Measurements from ENCODE around the gene NIF3L1.
"Not testable (repeated sequence)": the region's sequence is repeated elsewhere in the genome, so short reads cannot be mapped to it uniquely, and the experiment has no call there.

NIF3L1 gene

DNA sequence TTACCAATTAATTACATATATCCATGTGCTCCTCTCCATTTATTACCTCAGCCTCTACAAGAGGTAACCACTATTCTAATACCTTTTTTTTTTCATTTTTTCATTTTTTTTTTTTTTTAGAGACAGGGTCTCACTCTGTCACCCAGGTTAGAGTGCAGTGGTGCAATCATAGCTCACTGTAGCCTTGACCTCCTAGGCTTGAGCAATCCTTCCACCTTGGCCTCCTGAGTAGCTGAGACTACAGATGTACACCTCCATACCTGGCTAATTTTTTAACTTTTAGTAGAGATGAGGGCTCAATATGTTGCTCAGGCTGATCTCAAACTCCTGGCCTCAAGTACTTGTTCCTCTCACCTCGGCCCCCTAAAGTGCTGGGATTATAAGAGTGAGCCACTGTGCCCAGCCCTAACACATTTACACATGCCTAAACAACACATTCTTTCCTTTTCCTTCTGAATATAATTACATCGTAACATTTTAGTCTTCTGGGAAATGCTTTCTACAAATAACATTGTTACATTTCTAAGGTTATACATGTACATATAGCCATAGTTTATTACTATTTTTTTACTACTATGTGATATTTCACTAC, 10.8 kb upstream of the NIF3L1 start:
- H3K27ac Mint-ChIP-seq, result no peak overlapping the region
- no peaks in the 10 kb centered on the region for H3K27me3 Mint-ChIP-seq (ENCODE audit: low read depth)
- H3K36me3 Mint-ChIP-seq (ENCODE audit: low read depth), result peaks cover 63% of the 10 kb centered on the region
- no peak for TF ChIP-seq CTCF (IDR thresholded peaks at IDR 0.05; ENCODE audit: unreplicated experiment in 3 of 3)
- H3K9me3 Mint-ChIP-seq, result no peaks in the 10 kb centered on the region
- H3K4me3 Mint-ChIP-seq, result no peak overlapping the region
- no peaks in the 10 kb centered on the region for H3K4me1 Mint-ChIP-seq

- not testable (repeated sequence) for H3K27ac Mint-ChIP-seq; H3K27me3 Mint-ChIP-seq (ENCODE audit: low read depth); H3K4me1 Mint-ChIP-seq
These were observed 7.4 kb upstream of the NIF3L1 start for GRCh38 chr2:200881715-200882249.

DNA sequence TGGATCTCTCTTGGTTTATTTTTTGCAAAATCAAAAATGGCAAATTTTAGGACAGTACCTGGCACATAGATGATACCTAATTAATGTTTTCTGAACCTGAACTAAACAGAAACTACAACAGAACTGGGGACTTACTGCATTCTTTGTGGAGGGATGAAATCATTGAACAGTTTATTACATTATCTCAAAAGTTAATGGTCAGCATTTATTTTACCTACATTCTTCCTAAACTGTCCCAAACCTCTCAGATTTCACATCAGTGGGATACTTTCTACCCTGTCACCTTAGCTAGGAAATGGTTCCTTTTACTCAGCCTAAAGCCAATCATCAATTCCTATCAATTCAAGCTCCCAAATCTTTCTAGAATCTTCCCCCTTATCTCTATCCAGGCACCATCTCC, 10.3 kb downstream of the NIF3L1 start:
- H3K27me3 Mint-ChIP-seq (ENCODE audit: low read depth), result no peaks in the 10 kb centered on the region
- no peak for TF ChIP-seq CTCF (IDR thresholded peaks at IDR 0.05; ENCODE audit: unreplicated experiment in 3 of 3)
- no peaks in the 10 kb centered on the region for H3K9me3 Mint-ChIP-seq
- H3K4me3 Mint-ChIP-seq, result no peak overlapping the region
- no peak overlapping the region for H3K27ac Mint-ChIP-seq
- H3K4me1 Mint-ChIP-seq, result no peaks in the 10 kb centered on the region
- H3K36me3 Mint-ChIP-seq (ENCODE audit: low read depth), result peaks cover 62% of the 10 kb centered on the region

More at GRCh38 chr2:200881715-200882249, 7.4 kb upstream of the NIF3L1 start:
- H3K4me3 Mint-ChIP-seq, H3K9me3 Mint-ChIP-seq: not testable (repeated sequence)
- peaks cover 54% of the 10 kb centered on the region for H3K36me3 Mint-ChIP-seq (ENCODE audit: low read depth)

GRCh38 chr2:200901459-200902072, 12.4 kb downstream of the NIF3L1 start:
- Mint-ChIP-seq H3K4me3 (no peak overlapping the region), H3K36me3 (ENCODE audit: low read depth) (peaks cover 55% of the 10 kb centered on the region), H3K4me1 (no peaks in the 10 kb centered on the region), H3K9me3 (no peaks in the 10 kb centered on the region), H3K27ac (no peak overlapping the region), H3K27me3 (ENCODE audit: low read depth) (no peaks in the 10 kb centered on the region)
- peak; percentile 69 to 80 (median 75) for TF ChIP-seq CTCF (IDR thresholded peaks at IDR 0.05; ENCODE audit: unreplicated experiment in 3 of 3)

GRCh38 chr2:200905618-200906296, 16.6 kb downstream of the NIF3L1 start:
- Mint-ChIP-seq H3K27ac (no peak overlapping the region), H3K4me3 (no peak overlapping the region), H3K9me3 (no peaks in the 10 kb centered on the region), H3K4me1 (no peaks in the 10 kb centered on the region), H3K36me3 (ENCODE audit: low read depth) (peaks cover 36% of the 10 kb centered on the region), H3K27me3 (ENCODE audit: low read depth) (no peaks in the 10 kb centered on the region)
- peak; percentile 62 to 75 (median 65) for TF ChIP-seq CTCF (IDR thresholded peaks at IDR 0.05; ENCODE audit: unreplicated experiment in 3 of 3)

DNA sequence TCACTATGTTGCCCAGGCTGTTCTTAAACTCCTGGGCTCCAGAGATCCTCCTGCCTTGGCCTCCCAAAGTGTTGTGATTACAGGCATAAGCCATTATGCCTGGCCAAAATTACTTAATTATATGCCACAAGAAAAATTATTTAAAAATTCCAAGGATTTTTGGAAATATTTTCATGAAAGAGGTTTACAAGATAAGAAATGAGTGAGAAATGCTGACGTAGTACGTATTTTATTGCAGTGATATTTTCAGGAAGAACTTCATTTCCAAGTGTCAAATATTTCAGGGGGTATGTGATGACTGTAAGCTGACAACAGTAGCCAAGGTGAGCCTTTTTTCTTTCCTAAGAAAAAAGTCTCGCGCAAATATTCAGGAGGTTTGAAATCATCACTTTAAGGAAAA, 20.8 kb downstream of the NIF3L1 start:
- H3K27ac Mint-ChIP-seq, result no peak overlapping the region
- no peaks in the 10 kb centered on the region for H3K27me3 Mint-ChIP-seq (ENCODE audit: low read depth)
- no peak overlapping the region for H3K4me3 Mint-ChIP-seq
- H3K4me1 Mint-ChIP-seq, result no peaks in the 10 kb centered on the region
- no peak for TF ChIP-seq CTCF (IDR thresholded peaks at IDR 0.05; ENCODE audit: unreplicated experiment in 3 of 3)
- no peaks in the 10 kb centered on the region for H3K9me3 Mint-ChIP-seq
- peaks cover 38% of the 10 kb centered on the region for H3K36me3 Mint-ChIP-seq (ENCODE audit: low read depth)
